ENCODE results near the gene NOD1.
A peak's percentile ranks its signal among the peaks of the same experiment; 100 is the strongest.
"Not testable (repeated sequence)": the region's sequence is repeated elsewhere in the genome, so short reads cannot be mapped to it uniquely, and the experiment has no call there.

The NOD1 gene

DNA sequence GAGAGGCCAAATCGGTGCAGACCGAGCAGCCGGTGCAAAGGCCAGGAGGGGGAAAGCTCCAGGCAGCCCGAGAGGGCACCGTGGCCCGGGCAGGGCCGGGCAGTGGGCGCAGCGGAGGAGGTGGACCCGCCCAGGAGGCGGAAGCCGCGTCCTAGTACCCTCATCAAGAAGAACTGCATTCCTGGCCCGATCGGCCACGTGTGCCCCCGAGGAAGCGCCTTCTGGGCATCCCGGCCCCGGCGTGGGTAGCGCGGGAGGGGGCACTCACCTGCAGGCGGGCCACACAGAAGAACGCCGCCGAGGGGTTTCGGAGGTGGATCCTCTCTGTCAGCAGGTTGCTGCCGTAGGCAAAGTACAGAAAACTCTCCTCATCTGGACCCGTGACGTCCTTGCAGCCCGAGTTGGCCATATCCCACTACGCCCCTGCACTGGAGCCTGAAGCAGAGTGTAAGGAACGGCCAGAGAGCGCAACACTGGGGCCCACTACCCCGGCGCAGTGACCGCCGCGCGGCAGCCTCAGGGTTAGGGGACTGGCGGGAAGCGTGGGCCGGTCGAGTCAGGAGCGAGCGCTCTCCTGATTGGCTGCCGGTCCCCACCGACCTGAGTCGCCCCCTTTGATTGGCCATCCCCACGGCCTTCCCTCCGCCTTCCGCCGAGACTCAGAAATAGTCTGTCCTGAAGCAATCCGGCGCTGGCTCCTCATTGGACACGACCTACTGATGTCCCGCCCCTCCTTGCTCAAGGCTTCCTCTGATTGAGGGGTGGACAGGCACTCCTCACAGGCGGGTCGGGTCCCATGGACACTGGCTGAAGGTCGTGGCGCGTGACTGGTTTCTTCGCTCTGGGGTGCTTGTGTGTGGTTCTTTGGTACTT, 26.0 kb upstream of the NOD1 start, which contains the start of gene GGCT:
Gene GGCT, minus strand, starts transcription at position 529 of the 873 bp plus-strand sequence. Its CDS starts 120 bp downstream, at position 409.
- peak; percentile 91 to 95 for DNase-seq (ENCODE audit: low read depth in 2 of 2, low spot score in 1 of 2)

DNA sequence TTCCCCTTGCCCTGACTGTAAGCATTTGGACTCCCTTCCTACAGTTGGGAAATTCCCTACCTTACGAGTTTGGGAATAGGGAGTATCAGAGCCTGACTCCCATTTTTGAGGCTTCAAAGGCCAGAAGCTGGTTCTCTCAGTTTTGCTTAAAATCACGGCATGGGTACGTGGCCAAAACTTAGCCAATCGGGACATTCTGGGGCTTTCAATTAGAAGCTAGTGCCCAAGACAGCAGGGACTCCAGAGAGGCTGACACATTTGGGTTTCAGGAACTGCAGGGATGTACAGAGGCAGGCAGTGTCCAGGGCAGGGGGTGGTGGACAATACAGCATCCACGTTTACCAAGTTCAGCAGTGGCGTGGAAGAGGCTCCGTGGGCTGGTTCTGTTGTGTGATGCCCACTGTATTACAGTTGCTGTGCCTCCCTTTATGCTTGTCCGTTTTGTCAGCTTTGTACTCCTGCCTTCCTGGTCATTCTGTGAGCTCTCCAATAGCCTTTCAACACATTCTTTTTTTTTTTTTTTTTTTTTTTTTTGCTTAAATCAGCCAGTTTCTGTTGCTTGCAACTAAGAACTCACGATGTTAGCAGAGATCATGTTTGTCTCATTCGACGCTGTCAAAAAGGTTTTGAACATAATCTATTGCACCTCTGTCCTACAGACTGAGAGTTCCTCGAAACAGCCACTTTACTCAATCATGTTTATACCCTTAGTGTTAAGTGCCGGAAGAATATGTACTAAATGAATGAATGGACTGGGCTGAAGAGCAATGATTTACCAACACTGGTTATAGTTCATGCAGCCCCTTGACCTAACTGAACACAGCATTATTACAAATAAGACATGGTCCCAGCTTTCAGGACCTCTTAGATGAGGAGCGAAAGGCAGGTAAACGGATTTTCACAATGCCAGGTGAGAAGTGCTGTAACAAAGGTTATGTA, 25.0 kb upstream of the NOD1 start:
- DNase-seq (ENCODE audit: low read depth in 2 of 2, low spot score in 1 of 2), result no peak

DNA sequence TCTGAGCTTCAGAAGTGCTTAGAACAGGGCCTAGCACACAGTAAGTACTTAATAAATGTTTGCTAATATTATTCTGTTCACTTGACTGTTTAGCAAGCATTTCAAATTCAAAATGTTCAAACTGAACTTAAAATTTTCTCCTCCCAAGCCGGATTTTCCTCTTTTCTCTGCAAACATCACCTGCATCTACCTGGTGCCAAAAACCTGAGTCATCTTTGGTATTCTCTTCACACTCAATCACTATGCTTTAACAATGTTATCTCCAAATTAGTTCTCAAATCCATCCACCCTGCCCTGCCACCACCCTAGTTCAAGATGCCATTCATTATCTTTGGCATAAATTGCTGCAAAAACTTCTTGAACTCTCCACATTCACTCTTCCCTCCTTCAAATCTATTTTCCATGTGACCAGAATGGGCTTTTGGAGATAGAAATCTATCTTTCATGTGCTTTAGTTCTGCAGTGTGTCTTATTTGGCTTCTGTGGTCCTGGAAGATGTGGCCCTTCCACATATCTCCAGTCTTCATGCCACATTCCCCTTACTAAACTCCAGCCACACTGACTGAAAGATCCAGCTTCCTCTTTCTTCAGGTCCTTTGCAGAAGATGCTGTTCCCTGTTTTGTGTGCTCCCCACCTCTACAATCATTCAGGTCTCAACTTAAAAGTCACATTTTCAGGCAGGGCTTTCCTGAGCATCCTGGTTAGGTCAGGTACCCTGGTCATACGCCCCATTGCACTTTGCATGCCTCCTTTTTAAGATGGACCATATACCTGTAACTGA, 24.1 kb upstream of the NOD1 start:
- DNase-seq (ENCODE audit: low read depth in 2 of 2, low spot score in 1 of 2), result no peak

DNA sequence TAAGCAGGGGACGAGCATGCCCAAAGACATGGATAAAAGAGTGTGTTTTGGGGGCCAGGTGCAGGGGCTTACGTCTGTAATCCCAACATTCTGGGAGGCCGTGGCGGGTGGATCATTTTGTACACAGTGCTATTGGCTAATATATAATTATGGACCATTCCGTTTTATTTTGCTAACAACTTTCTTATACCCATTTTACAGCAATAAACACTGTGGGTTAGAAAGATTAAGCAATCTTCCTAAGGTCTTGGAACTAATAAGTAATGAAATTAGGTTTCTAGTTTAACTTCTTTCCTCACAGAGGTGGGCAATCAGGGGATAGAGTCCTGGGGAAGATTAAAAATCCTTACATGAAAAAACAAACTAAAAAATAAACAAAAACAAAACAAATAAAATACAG, 22.7 kb upstream of the NOD1 start:
- DNase-seq (ENCODE audit: low read depth in 2 of 2, low spot score in 1 of 2), result no peak

DNA sequence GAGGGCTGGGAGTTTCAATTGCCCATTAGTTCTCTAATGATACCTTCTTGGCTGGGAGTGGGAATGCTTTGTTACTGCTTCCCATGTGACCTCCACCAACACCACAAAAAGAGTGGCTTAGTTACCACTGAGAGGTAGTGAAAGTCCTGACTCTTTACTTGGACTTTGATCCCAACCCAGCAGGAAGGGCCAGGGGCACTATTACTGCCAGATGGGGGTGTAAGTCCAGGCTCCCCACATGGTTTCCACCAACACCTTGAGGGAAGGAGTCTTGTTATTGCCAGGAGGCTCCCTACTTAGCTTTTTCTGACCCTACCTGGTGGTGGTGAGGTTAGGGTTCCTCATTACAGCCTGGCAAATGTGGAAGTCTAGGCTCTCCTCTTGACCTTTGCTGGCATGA, 14.6 kb upstream of the NOD1 start:
- DNase-seq (ENCODE audit: low read depth in 2 of 2, low spot score in 1 of 2), result no peak

DNA sequence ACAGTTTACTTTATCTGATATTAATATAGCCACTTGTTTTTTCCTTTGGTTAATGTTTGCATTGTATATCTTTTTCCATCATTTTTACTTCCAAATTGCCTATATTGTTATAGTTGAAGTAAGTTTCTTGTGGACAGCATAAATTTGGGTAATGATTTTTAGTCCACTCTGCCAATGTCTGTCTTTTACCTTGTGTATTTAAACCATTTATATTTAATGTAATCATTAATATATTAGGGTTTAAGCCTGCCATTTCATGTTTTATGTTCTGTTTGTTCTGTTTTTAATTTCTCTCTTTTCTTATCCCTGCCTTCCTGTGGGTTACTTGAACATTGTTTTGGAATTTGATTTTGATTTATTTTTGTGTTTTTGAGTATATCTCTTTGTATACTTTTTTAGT, 12.8 kb upstream of the NOD1 start:
- no peak for DNase-seq (ENCODE audit: low read depth in 2 of 2, low spot score in 1 of 2)

DNA sequence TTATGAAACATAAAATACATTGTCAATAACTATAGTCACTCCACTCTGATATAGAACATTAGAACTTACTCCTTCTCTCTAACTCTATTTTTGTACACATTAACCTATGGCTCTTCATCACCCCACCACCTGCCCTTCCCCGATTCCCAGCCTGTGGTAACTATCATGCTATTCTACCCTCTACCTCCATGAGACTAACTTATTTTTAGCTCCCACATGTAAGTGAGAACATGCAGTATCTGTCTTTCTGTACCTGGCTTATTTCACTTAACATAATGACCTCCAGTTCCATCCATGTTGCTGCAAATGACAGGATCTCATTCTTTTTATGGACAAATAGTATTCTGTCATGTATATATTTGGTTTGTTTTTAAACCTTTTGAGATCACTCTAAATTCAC, 8.8 kb upstream of the NOD1 start:
- DNase-seq (ENCODE audit: low read depth in 2 of 2, low spot score in 1 of 2), result no peak

DNA sequence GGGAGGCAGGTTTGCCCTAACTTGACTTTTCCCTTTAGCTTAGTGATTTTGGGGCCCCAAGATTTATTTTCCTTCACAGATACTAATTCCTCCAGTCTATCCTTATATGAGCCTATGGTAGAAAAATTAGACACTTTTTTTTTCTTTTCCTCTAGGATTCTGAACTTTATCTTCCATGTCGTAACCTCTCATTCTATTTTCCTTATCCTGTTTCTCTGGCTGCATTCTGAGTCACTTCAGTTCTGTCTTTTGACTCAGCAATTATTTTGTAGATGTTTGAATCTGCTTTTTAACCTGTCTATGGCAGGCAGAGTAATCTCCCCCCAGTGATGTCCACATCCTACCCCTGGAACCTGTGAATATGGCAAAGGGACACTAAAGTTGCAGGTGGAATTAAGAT, 7.1 kb upstream of the NOD1 start:
- DNase-seq (ENCODE audit: low read depth in 2 of 2, low spot score in 1 of 2), result no peak

DNA sequence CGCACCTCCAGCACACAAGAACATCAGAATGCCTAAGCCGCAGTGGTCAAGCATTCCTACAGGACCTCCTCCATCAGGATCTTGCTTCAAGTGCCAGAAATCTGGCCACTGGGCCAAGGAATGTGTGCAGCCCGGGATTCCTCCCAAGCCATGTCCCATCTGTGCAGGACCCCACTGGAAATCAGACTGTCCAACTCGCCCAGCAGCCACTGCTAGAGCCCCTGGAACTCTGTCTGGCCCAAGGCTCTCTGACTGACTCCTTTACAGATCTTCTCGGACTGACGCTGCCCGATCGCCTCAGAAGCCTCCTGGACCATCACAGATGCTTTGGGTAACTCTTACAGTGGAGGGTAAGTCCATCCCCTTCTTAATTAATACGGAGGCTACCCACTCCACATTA, 2.8 kb upstream of the NOD1 start:
- DNase-seq (ENCODE audit: low read depth in 2 of 2, low spot score in 1 of 2), result not testable (repeated sequence)

DNA sequence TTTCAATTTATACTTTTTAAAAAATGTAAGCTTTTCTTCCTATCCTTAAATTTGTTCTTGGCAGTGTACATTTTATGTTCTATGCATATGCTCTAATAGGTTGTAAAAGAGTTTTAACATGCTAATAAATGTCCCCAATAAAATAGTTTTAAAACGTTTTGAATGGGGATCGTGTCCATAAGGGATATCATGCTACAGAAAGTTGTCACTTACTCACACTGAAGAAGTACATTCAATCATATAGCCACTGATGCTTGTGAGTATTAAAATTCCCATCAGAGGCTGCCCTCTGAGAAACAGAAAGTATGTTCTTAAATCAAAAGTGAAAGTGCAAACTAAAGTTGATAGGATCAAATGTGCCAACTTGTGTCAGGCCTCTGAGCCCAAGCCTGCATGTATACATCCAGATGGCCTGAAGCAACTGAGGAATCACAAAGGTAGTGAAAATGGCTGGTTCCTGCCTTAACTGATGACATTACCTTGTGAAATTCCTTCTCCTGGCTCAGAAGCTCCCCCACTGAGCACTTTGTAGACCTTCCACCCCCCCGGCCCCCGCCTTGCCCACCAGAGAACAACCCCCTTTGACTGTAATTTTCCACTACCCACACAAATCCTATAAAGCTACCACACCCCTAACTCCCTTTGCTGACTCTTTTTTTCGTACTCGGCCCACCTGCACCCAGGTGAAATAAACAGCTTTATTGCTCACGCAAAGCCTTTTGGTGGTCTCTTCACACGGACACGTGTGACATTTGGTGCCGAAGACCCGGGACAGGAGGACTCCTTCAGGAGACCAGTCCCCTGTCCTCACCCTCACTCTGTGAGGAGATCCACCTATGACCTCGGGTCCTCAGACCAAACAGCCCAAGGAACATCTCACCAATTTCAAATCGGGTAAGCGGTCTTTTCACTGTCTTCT, 877 bp upstream of the NOD1 start:
- no peak for DNase-seq (ENCODE audit: low read depth in 2 of 2, low spot score in 1 of 2)

DNA sequence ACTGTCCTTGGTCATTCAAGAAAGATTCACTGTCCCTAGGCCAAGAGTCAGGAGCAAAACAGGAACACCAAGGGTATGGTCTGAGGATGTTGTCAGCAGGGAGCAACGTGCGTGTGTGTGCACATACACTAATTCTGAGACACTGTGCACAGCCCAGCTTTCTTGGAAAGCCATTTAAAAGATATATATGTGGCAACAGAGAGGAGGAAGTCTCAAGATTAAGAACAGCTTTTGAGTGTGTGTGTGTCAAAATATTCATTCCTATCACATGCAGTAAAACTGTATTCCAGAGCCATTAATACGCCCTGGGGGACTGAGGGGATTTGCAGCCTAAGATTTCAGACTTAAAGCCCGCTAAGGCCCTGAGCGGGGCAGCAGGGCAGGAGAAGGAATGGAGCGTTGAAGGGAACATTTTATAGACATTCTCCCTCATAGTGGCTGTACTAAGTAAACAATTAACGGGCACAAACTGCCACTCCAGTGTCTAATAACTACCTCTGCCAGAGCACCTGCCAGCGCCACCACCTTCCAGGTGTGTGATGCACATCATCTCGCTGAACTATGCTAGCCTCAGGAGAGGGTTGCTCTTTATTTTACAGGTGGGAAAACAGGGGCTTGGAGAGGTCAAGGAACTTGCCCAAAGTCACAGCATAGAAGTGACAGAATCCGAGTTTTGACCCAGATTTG, 2.0 kb downstream of the NOD1 start:
- DNase-seq (ENCODE audit: low read depth in 2 of 2, low spot score in 1 of 2), result no peak

DNA sequence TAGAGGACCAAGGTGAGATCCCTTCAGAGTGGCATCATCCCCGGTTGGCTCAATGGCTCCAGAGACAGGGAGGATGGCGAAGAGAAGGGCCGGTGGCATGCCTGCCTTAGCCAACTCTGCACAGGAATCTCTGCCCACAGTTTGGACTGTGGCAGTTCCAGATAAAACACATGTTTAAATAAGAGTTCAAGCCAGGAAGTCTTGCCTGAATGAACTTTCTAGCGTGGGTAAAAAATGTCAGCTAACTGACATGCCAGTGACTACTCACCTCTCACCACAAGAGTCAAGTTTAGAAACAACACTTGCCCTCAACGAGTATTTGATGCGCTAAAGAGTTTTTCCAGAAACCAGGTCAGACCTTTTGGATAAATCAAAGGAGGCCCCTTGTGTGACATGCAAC, 3.0 kb downstream of the NOD1 start:
- no peak for DNase-seq (ENCODE audit: low read depth in 2 of 2, low spot score in 1 of 2)

DNA sequence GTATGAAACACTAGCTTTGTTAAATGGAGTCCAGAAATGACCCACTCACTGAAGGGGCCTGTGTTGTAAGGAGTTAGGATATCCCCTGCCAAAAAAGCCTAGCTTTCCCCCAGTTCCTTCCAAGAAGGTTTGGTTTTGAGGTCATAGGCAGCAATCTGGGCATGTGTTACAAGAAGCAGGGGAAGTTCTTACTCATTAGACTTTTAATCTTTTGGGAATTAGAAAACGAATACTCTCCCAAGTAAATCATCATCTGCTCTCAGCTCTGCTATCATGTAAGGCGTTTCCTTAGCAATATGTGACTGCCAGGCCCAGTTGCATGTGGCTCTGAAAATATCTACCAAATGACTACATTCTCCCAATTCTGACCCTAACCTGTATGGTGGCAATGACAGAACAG, 3.7 kb downstream of the NOD1 start:
- no peak for DNase-seq (ENCODE audit: low read depth in 2 of 2, low spot score in 1 of 2)

DNA sequence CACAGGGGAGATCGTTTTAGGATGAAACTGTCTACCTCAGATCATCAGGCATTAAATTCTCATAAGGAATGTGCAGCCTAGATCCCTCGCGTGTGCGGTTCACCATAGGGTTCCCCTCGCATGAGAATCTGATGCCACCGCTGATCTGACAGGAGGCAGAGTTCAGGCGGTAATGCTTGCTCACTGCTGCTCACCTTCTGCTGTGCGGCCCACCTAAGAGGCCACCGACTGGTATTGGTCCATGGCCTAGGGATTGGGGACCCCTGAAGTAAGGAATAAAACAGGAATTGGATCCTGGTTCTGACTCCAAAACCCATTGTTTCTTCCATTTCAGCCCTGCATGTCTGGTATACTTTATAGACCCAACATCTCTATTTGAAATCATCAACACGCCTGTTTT, 4.1 kb downstream of the NOD1 start:
- DNase-seq (ENCODE audit: low read depth in 2 of 2, low spot score in 1 of 2), result no peak

DNA sequence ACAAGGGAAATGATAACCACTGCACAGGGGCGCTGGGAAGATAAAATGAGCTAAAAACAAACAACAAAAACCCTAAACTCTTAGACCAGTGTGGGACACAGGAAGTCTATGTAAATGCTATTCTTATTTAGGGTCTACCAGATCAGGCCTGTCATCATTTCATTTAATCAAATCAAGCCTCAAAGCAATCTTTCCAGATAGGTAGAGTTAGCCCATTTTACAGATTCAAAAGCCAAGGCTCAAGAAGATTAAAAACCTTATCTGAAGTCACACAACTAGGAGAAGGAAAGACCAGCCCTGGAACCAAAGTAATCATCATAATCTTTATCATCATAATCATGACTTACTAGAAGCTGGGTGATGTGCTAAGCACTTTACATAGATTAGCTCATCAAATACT, 4.7 kb downstream of the NOD1 start:
- no peak for DNase-seq (ENCODE audit: low read depth in 2 of 2, low spot score in 1 of 2)

DNA sequence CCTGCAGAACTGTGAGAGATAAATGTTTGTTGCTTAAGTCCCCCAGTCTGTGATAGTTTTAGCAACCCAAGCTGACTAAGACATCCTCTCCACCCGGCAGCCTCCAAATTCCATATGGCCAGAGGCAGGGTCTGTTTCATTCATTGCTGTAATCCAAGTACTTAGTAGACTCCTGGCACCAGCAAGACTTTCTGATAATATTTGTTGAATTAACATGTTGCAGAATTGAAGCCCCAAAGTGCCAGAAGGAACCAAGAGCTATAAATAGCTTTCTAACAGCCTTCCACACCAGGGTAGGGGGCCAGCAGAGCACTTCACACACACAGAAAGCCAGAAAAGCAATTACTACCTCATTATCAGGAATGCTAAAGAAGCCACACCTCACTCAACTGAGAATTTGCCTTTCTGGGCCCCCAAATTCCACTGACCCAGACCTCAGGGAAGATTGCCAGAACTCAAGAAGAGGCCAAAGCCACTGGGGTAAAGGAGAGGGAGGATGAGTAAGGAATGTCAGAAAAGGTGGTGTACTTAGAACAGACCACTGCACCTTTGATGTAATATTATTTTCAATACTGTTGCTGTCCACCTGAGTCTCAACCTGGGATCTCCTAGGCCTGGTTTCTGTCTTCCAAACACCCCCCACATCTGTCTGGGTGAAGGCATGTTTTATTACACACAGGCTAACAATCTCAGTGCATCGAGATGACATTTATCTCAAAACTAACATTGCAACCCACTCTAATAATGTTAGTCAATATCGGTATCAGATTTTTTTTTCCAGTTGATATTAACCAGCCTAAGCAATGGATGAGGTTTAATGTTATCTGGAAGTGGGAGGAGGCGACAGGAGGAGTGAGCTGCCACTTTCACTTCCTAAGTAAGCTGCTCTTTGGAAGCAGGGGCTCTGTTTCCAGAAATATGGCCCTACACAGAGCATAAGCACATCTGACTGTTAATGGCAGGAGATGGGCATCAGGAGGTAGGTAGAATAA, 5.5 kb downstream of the NOD1 start:
- DNase-seq (ENCODE audit: low read depth in 2 of 2, low spot score in 1 of 2), result no peak

DNA sequence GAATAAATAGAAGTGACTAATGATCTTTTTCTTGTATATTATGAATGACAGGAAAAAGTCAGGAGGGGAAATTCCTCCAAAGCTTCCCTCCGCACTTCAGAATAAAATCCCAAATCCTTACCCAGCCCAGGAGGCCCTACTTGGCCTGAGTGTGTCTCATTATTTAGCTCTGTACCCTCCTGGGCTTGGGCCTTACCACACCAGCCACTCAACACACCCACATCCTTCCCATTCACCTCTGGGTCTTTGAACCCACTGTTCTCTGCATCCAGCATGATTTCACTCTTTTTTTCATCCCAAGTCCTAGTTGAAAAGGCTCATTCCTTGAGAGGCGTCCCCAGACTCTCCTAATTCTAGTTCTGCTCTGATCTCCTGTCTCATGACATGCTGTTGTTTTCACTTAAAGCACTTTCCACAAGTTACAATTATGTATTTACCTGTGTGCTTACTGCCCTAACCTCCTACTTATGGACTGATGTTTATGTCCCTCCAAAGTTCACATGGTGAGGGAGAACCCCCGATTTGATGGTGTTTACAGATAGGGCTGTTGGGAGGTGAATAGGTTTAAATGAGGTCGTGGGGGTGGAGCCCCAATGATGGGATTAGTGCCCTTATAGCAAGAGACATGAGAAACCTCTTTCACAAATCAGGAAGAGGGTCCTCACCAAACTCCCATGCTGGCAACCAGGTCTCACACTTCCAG, 6.4 kb downstream of the NOD1 start:
- no peak for DNase-seq (ENCODE audit: low read depth in 2 of 2, low spot score in 1 of 2)

DNA sequence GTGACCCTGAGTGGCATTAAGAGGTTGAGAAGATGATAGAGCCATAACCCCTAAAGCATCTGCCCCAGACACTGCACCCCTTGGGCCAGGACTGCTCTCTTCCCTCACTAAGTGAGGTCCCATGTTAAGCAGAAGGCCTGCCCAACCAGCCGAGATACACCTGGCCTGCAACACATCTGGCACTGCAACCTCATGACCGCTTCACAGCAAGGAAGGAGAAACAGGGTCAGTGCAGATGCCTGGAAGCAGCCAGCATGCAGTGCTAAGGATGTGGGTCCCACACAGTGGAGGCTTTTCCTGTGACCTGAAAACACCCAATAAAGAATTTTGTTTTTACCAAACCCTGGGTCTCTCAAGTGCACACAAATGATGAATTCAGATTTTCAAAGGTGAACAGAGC, 7.4 kb downstream of the NOD1 start:
- no peak for DNase-seq (ENCODE audit: low read depth in 2 of 2, low spot score in 1 of 2)

All from stimulated activated CD8-positive, alpha-beta memory T cell treated with anti-CD3 and anti-CD28 coated beads, Interleukin-4, amount 100 ng/mL, for 1 hour (primary cell).